Smooth muscle cell (in vitro differentiated cells): ENCODE results near the gene UGT1A8. TPM values are rescaled to one million over a fixed set of nuclear protein-coding genes. Genes with fewer than 3 reads are reported as not detected.

ENCODE experiments used
- DNase-seq: peaks from one replicate; lab custom pipeline; 2025; ENCODE audit not compliant: unreplicated experiment; lab: John Stamatoyannopoulos, UW
- H2AFZ ChIP-seq: fragments of 200-600 bp; sonication (generic); 2 replicates; pipeline ENCODE4 v1.6.0; 2016; ENCODE audit warnings: antibody characterized with exemption, low read depth, mild to moderate bottlenecking
- H3F3A ChIP-seq: fragments of 200-600 bp; sonication (generic); 2 replicates; pipeline ENCODE4 v1.6.0; 2017; ENCODE audit warnings: antibody characterized with exemption, low read depth
- H3K27ac ChIP-seq: fragments of 200-600 bp; sonication (generic); 2 replicates; pipeline ENCODE4 v1.5.1; 2016; ENCODE audit warnings: low read depth, mild to moderate bottlenecking
- H3K27me3 ChIP-seq: fragments of 200-600 bp; sonication (generic); 2 replicates; pipeline ENCODE4 v1.6.1; 2016; ENCODE audit warnings: low read depth, mild to moderate bottlenecking
- H3K36me3 ChIP-seq: fragments of 200-600 bp; sonication (generic); 2 replicates; pipeline ENCODE4 v1.5.1; 2016; ENCODE audit warnings: low read depth
- H3K4me1 ChIP-seq: fragments of 200-600 bp; sonication (generic); 2 replicates; pipeline ENCODE4 v1.5.1; 2016; ENCODE audit warnings: low read depth
- H3K4me2 ChIP-seq: fragments of 200-600 bp; sonication (generic); 2 replicates; pipeline ENCODE4 v1.6.0; 2016; ENCODE audit warnings: mild to moderate bottlenecking
- H3K4me3 ChIP-seq: fragments of 200-600 bp; sonication (generic); 2 replicates; pipeline ENCODE4 v1.5.1; 2016; ENCODE audit warnings: mild to moderate bottlenecking
- H3K79me2 ChIP-seq: fragments of 200-600 bp; sonication (generic); 2 replicates; pipeline ENCODE4 v1.6.0; 2016; ENCODE audit warnings: low read depth, mild to moderate bottlenecking
- H3K9ac ChIP-seq: fragments of 200-600 bp; sonication (generic); 2 replicates; pipeline ENCODE4 v1.6.0; 2016; ENCODE audit warnings: low read depth
- H3K9me3 ChIP-seq: fragments of 200-600 bp; sonication (generic); replicated peaks from 2 replicates; pipeline ENCODE4 v1.5.1; 2016; ENCODE audit warnings: low read depth
- H4K20me1 ChIP-seq: fragments of 200-600 bp; sonication (generic); 2 replicates; pipeline ENCODE4 v1.6.0; 2016; ENCODE audit warnings: low read depth
- WGBS: methylation state at CpG from one replicate; pipeline ENCODE4 v1.1.7; 2016; ENCODE audit warnings: low lambda C conversion rate; 5-methylcytosine and 5-hydroxymethylcytosine counted together
- polyA plus RNA-seq: library from polyadenylated mRNA; unstranded; fragments of >200 nt; fragmentation: Nextera tagmentation; extraction: Ambion mirVana; gene quantifications from 2 replicates; pipeline ENCODE4 v1.2.1, GENCODE V29; 2016
- total RNA-seq: library from RNA; depleted of rRNA; stranded (reverse); fragments of >200 nt; gene quantifications from 2 replicates; pipeline ENCODE4 v1.2.3, GENCODE V29; 2014
- TF ChIP-seq, protein P1 (sequence below): fragments of 200-600 bp; sonication (generic); IDR thresholded peaks from 2 replicates; pipeline ENCODE4 v1.5.1; 2017; ENCODE audit warnings: borderline replicate concordance, mild to moderate bottlenecking, antibody characterized with exemption; ENCODE audit not compliant: insufficient read depth, poor library complexity, severe bottlenecking

The UGT1A8 gene
- total and polyA plus RNA-seq, 2 experiments from 2014 or later = not detected

DNA sequence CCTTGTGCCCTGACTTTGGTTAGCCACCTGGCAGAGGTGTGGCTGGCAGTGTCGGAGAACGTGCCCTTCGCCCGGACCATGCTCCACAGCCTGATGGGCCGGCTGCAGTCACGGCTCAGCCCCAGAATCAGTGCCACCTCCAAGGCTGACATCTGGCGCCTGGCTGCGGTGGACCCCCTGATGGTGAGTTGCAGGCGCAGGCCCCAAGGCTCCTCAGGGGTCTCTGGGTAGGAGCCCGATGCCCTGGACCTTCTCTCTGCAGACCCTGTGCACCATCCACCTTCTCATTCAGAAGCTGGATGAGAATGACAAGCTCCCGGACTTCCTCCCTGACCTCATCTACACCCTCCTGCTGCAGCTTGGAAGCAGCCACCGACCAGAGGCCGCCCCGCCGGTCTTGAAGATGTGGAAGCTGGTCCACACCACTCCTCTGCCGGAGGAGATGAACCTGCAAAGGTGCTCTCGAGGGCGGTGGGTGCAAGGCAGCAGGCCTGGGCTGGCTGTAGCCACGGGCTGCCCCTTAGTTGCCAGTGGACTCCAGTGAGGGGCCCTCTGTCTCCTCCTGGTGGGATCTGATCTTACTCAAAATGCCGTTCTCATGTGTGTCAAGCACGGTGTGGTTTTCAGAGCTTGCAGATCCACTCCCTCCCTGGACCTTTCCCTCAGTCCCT, 204.8 kb downstream of the UGT1A8 start:
- Histone ChIP-seq H3K4me3 (no peak overlapping the region), H2AFZ (no peak overlapping the region), H3K9me3 (no peaks in the 10 kb centered on the region), H3K27ac (no peak overlapping the region), H3F3A (no peaks in the 10 kb centered on the region), H3K4me1 (no peaks in the 10 kb centered on the region), H3K27me3 (no peaks in the 10 kb centered on the region), H4K20me1 (no peaks in the 10 kb centered on the region), H3K9ac (no peak overlapping the region), H3K4me2 (no peak overlapping the region), H3K79me2 (no peaks in the 10 kb centered on the region), H3K36me3 (no peaks in the 10 kb centered on the region)
- TF ChIP-seq, protein P1, sequence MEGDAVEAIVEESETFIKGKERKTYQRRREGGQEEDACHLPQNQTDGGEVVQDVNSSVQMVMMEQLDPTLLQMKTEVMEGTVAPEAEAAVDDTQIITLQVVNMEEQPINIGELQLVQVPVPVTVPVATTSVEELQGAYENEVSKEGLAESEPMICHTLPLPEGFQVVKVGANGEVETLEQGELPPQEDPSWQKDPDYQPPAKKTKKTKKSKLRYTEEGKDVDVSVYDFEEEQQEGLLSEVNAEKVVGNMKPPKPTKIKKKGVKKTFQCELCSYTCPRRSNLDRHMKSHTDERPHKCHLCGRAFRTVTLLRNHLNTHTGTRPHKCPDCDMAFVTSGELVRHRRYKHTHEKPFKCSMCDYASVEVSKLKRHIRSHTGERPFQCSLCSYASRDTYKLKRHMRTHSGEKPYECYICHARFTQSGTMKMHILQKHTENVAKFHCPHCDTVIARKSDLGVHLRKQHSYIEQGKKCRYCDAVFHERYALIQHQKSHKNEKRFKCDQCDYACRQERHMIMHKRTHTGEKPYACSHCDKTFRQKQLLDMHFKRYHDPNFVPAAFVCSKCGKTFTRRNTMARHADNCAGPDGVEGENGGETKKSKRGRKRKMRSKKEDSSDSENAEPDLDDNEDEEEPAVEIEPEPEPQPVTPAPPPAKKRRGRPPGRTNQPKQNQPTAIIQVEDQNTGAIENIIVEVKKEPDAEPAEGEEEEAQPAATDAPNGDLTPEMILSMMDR = no peak
- 92% methylated on average over 21 of the region's 21 CpGs for WGBS
- DNase-seq = no peak

Other genes with a start within 250 kb of the UGT1A8 start
- 18.0 and 23.6 TPM in 2 replicates for gene USP40, start 50.9 kb upstream of the UGT1A8 start, total RNA-seq
- gene USP40, start 50.9 kb upstream of the UGT1A8 start, polyA plus RNA-seq = 9.4 and 16.4 TPM in 2 replicates
- not detected in 2 replicates for gene UGT1A10, start 18.8 kb downstream of the UGT1A8 start, total RNA-seq
- gene UGT1A10, start 18.8 kb downstream of the UGT1A8 start, polyA plus RNA-seq = not detected in 2 replicates
- not detected in 2 replicates for gene UGT1A9, start 54.3 kb downstream of the UGT1A8 start, total RNA-seq
- gene UGT1A9, start 54.3 kb downstream of the UGT1A8 start, polyA plus RNA-seq = not detected in 2 replicates
- gene UGT1A7, start 64.3 kb downstream of the UGT1A8 start, total RNA-seq = not detected in 2 replicates
- gene UGT1A7, start 64.3 kb downstream of the UGT1A8 start, polyA plus RNA-seq = not detected in 2 replicates
- gene UGT1A6, start 75.3 kb downstream of the UGT1A8 start, total RNA-seq = 0.63 TPM in 1 of 2 replicates, not detected in the other
- gene UGT1A6, start 75.3 kb downstream of the UGT1A8 start, polyA plus RNA-seq = not detected in 2 replicates
- gene UGT1A5, start 95.3 kb downstream of the UGT1A8 start, total RNA-seq = not detected in 2 replicates
- gene UGT1A5, start 95.3 kb downstream of the UGT1A8 start, polyA plus RNA-seq = not detected in 2 replicates
- not detected in 2 replicates for gene UGT1A4, start 101.1 kb downstream of the UGT1A8 start, total RNA-seq
- not detected in 2 replicates for gene UGT1A4, start 101.1 kb downstream of the UGT1A8 start, polyA plus RNA-seq
- not detected in 2 replicates for gene UGT1A3, start 111.4 kb downstream of the UGT1A8 start, total RNA-seq
- not detected in 2 replicates for gene UGT1A3, start 111.4 kb downstream of the UGT1A8 start, polyA plus RNA-seq
- not detected in 2 replicates for gene UGT1A1, start 142.6 kb downstream of the UGT1A8 start, total RNA-seq
- gene UGT1A1, start 142.6 kb downstream of the UGT1A8 start, polyA plus RNA-seq = not detected in 2 replicates
- gene MROH2A, start 160.7 kb downstream of the UGT1A8 start, total RNA-seq = not detected in 2 replicates
- gene MROH2A, start 160.7 kb downstream of the UGT1A8 start, polyA plus RNA-seq = not detected in 2 replicates
- 12.3 and 19.5 TPM in 2 replicates for gene HJURP, start 236.9 kb downstream of the UGT1A8 start, total RNA-seq
- gene HJURP, start 236.9 kb downstream of the UGT1A8 start, polyA plus RNA-seq = 7.9 and 8.6 TPM in 2 replicates